HepG2 (cell line): ENCODE measurements around the gene SRP72.

Source experiments
- HES4 ChIP-seq: sonication (generic); formaldehyde crosslinking; IDR thresholded peaks from 2 replicates; pipeline ENCODE4 v1.9.0; 2021; ENCODE audit warnings: mild to moderate bottlenecking, missing genetic modification reagents, borderline replicate concordance
- MAFG ChIP-seq: sonication (generic); formaldehyde crosslinking; IDR thresholded peaks from 2 replicates; pipeline ENCODE4 v1.5.1; 2020; ENCODE audit warnings: mild to moderate bottlenecking, missing genetic modification reagents
- POLR2A ChIP-seq, 2 experiments: IDR thresholded peaks; 2 replicates each; pipeline ENCODE4 v1.6.1; 2011; ENCODE audit warnings: low read depth in 2 of 2, low read length in 2 of 2, mild to moderate bottlenecking in 1 of 2, moderate library complexity in 1 of 2; ENCODE audit not compliant: insufficient read depth in 1 of 2
- SIX4 ChIP-seq: sonication (generic); formaldehyde crosslinking; IDR thresholded peaks from 2 replicates; pipeline ENCODE4 v1.4.0; 2020; ENCODE audit warnings: missing genetic modification reagents
- TCF7 ChIP-seq: sonication (generic); IDR thresholded peaks from 2 replicates; pipeline ENCODE4 v1.6.1; 2016; ENCODE audit warnings: antibody characterized with exemption, low read depth
- ZBTB1 ChIP-seq: sonication (generic); formaldehyde crosslinking; IDR thresholded peaks from 2 replicates; pipeline ENCODE4 v1.4.0; 2020; ENCODE audit warnings: missing genetic modification reagents, borderline replicate concordance
- TF ChIP-seq, protein P1 (sequence below), 2 experiments: sonication (generic) in 1 of 2; formaldehyde crosslinking in 1 of 2; IDR thresholded peaks; 2 replicates each; pipeline versions ENCODE4 v1.4.0 to v1.6.1; 2018 to 2020; ENCODE audit warnings: missing genetic modification reagents in 2 of 2, borderline replicate concordance in 1 of 2, low read depth in 1 of 2, mild to moderate bottlenecking in 1 of 2, missing biosample characterization in 1 of 2
- TF ChIP-seq, protein P2 (sequence below): fragments of 450-650 bp; IDR thresholded peaks from 2 replicates; pipeline ENCODE4 v1.6.1; 2017; ENCODE audit warnings: mild to moderate bottlenecking
- TF ChIP-seq, protein P3 (sequence below): sonication (generic); formaldehyde crosslinking; IDR thresholded peaks from 2 replicates; pipeline ENCODE4 v1.8.1; 2022; ENCODE audit warnings: mild to moderate bottlenecking, missing genetic modification reagents
- TF ChIP-seq, protein P4 (sequence below): IDR thresholded peaks from 2 replicates; pipeline ENCODE4 v1.6.1; 2016; ENCODE audit warnings: low read depth, borderline replicate concordance
- TF ChIP-seq, protein P5 (sequence below): sonication (generic); formaldehyde crosslinking; IDR thresholded peaks from 2 replicates; pipeline ENCODE4 v1.5.0; 2020; ENCODE audit warnings: mild to moderate bottlenecking, missing genetic modification reagents, moderate library complexity
- TF ChIP-seq, protein P6 (sequence below), 2 experiments: sonication (generic) in 1 of 2; formaldehyde crosslinking in 1 of 2; IDR thresholded peaks; 2 replicates each; pipeline versions ENCODE4 v1.5.1 to v1.6.1; 2011 to 2020; ENCODE audit warnings: borderline replicate concordance in 1 of 2, low read depth in 1 of 2, low read length in 1 of 2, mild to moderate bottlenecking in 1 of 2, missing genetic modification reagents in 1 of 2, moderate library complexity in 1 of 2

DNA sequence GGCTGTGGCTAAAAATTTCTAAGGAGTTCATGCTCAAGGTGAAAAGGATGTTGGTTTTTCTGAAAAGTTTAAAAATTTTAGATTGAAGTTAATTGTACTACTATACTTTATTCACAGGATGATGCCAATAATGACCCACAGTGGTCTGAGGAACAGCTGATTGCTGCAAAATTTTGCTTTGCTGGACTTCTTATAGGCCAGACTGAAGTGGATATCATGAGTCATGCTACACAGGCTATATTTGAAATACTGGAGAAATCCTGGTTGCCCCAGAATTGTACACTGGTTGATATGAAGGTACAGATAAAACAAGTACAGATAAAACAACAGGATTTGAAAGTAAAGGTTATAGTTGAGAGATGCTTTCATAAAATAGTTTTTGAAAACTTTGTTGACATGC lies 19.1 kb upstream of the SRP72 start:
- TF ChIP-seq, protein P1, sequence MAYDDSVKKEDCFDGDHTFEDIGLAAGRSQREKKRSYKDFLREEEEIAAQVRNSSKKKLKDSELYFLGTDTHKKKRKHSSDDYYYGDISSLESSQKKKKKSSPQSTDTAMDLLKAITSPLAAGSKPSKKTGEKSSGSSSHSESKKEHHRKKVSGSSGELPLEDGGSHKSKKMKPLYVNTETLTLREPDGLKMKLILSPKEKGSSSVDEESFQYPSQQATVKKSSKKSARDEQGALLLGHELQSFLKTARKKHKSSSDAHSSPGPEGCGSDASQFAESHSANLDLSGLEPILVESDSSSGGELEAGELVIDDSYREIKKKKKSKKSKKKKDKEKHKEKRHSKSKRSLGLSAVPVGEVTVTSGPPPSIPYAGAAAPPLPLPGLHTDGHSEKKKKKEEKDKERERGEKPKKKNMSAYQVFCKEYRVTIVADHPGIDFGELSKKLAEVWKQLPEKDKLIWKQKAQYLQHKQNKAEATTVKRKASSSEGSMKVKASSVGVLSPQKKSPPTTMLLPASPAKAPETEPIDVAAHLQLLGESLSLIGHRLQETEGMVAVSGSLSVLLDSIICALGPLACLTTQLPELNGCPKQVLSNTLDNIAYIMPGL (CRISPR knock-in tag; IDR thresholded peaks at IDR 0.05; ENCODE audit: borderline replicate concordance in 1 of 2, low read depth in 1 of 2), result no peak
- TF ChIP-seq ZBTB1 (CRISPR knock-in tag), result no peak
- no peak for TF ChIP-seq TCF7
- no peak for TF ChIP-seq POLR2A (IDR thresholded peaks at IDR 0.05; ENCODE audit: insufficient read depth in 1 of 2, low read depth in 2 of 2, low read length in 2 of 2)
- TF ChIP-seq, protein P2, sequence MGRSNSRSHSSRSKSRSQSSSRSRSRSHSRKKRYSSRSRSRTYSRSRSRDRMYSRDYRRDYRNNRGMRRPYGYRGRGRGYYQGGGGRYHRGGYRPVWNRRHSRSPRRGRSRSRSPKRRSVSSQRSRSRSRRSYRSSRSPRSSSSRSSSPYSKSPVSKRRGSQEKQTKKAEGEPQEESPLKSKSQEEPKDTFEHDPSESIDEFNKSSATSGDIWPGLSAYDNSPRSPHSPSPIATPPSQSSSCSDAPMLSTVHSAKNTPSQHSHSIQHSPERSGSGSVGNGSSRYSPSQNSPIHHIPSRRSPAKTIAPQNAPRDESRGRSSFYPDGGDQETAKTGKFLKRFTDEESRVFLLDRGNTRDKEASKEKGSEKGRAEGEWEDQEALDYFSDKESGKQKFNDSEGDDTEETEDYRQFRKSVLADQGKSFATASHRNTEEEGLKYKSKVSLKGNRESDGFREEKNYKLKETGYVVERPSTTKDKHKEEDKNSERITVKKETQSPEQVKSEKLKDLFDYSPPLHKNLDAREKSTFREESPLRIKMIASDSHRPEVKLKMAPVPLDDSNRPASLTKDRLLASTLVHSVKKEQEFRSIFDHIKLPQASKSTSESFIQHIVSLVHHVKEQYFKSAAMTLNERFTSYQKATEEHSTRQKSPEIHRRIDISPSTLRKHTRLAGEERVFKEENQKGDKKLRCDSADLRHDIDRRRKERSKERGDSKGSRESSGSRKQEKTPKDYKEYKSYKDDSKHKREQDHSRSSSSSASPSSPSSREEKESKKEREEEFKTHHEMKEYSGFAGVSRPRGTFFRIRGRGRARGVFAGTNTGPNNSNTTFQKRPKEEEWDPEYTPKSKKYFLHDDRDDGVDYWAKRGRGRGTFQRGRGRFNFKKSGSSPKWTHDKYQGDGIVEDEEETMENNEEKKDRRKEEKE, result no peak
- TF ChIP-seq, protein P3, sequence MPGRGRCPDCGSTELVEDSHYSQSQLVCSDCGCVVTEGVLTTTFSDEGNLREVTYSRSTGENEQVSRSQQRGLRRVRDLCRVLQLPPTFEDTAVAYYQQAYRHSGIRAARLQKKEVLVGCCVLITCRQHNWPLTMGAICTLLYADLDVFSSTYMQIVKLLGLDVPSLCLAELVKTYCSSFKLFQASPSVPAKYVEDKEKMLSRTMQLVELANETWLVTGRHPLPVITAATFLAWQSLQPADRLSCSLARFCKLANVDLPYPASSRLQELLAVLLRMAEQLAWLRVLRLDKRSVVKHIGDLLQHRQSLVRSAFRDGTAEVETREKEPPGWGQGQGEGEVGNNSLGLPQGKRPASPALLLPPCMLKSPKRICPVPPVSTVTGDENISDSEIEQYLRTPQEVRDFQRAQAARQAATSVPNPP (CRISPR knock-in tag), result no peak
- no peak for TF ChIP-seq HES4
- TF ChIP-seq SIX4 (CRISPR knock-in tag), result no peak
- TF ChIP-seq, protein P4, sequence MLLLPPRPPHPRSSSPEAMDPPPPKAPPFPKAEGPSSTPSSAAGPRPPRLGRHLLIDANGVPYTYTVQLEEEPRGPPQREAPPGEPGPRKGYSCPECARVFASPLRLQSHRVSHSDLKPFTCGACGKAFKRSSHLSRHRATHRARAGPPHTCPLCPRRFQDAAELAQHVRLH (CRISPR knock-in tag), result no peak
- TF ChIP-seq, protein P5, sequence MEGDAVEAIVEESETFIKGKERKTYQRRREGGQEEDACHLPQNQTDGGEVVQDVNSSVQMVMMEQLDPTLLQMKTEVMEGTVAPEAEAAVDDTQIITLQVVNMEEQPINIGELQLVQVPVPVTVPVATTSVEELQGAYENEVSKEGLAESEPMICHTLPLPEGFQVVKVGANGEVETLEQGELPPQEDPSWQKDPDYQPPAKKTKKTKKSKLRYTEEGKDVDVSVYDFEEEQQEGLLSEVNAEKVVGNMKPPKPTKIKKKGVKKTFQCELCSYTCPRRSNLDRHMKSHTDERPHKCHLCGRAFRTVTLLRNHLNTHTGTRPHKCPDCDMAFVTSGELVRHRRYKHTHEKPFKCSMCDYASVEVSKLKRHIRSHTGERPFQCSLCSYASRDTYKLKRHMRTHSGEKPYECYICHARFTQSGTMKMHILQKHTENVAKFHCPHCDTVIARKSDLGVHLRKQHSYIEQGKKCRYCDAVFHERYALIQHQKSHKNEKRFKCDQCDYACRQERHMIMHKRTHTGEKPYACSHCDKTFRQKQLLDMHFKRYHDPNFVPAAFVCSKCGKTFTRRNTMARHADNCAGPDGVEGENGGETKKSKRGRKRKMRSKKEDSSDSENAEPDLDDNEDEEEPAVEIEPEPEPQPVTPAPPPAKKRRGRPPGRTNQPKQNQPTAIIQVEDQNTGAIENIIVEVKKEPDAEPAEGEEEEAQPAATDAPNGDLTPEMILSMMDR (CRISPR knock-in tag), result no peak
- no peak for TF ChIP-seq MAFG
- TF ChIP-seq, protein P6, sequence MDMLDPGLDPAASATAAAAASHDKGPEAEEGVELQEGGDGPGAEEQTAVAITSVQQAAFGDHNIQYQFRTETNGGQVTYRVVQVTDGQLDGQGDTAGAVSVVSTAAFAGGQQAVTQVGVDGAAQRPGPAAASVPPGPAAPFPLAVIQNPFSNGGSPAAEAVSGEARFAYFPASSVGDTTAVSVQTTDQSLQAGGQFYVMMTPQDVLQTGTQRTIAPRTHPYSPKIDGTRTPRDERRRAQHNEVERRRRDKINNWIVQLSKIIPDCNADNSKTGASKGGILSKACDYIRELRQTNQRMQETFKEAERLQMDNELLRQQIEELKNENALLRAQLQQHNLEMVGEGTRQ (IDR thresholded peaks at IDR 0.05; ENCODE audit: low read depth, low read length), result no peak
- TF ChIP-seq, protein P6 (CRISPR knock-in tag; IDR thresholded peaks at IDR 0.05; ENCODE audit: borderline replicate concordance), result no peak
